HEK293 (cell line): ENCODE data around the gene ZSWIM1.

ENCODE experiments used
- CTCF ChIA-PET: fragments of 350-600 bp; formaldehyde crosslinking; extraction: SDS; loops from one replicate; lab custom pipeline; 2021; ENCODE audit warnings: antibody characterized with exemption; lab: Yijun Ruan, JAX
- POLR2A ChIA-PET: fragments of 300-600 bp; formaldehyde crosslinking; extraction: SDS; loops from one replicate; lab custom pipeline; 2020; ENCODE audit warnings: antibody characterized with exemption, inconsistent platforms; lab: Yijun Ruan, JAX
- H3K27ac ChIP-seq: fragments of 200-500 bp; sonication (Bioruptor generic); 2 replicates; pipeline ENCODE4 v1.5.1; 2014; ENCODE audit warnings: low read depth, low read length, control low read depth, inconsistent platforms; ENCODE audit errors: extremely low read depth
- H3K36me3 ChIP-seq, 2 experiments: fragments of 200-500 bp in 1 of 2; sonication (Bioruptor generic) in 1 of 2; 1 replicate in 1 of 2; 2 replicates in 1 of 2; pipeline ENCODE4 v1.5.1; 2014 to 2017; ENCODE audit warnings: inconsistent platforms in 2 of 2, low read length in 2 of 2; ENCODE audit not compliant: control insufficient read depth in 2 of 2, insufficient read depth in 1 of 2
- H3K4me1 ChIP-seq: fragments of 200-500 bp; sonication (Bioruptor generic); 2 replicates; pipeline ENCODE4 v1.5.1; 2014; ENCODE audit warnings: mild to moderate bottlenecking, low read length, inconsistent platforms; ENCODE audit not compliant: control insufficient read depth, insufficient read depth
- H3K4me3 ChIP-seq: 2 replicates; pipeline ENCODE4 v1.5.1; 2011; ENCODE audit warnings: low read depth, mild to moderate bottlenecking, control low read depth, low read length, moderate library complexity
- H3K9me3 ChIP-seq: fragments of 200-500 bp; sonication (Bioruptor generic); 2 replicates; pipeline ENCODE4 v1.5.1; 2014; ENCODE audit warnings: low read depth, low read length, inconsistent platforms; ENCODE audit not compliant: control insufficient read depth, insufficient read depth
- EGR2 ChIP-seq: fragments of 450-650 bp; formaldehyde crosslinking; IDR thresholded peaks from 2 replicates; pipeline ENCODE4 v1.5.1; 2016; ENCODE audit warnings: low read depth, missing biosample characterization, missing genetic modification characterization
- GLI4 ChIP-seq: fragments of 450-650 bp; formaldehyde crosslinking; IDR thresholded peaks from 2 replicates; pipeline ENCODE4 v1.5.1; 2016; ENCODE audit warnings: missing biosample characterization, missing genetic modification characterization
- KLF8 ChIP-seq: fragments of 450-650 bp; formaldehyde crosslinking; IDR thresholded peaks from 2 replicates; pipeline ENCODE4 v1.5.1; 2016; ENCODE audit warnings: missing biosample characterization, missing genetic modification characterization
- PRDM4 ChIP-seq: fragments of 450-650 bp; formaldehyde crosslinking; IDR thresholded peaks from 2 replicates; pipeline ENCODE4 v1.5.1; 2017; ENCODE audit warnings: missing biosample characterization, missing genetic modification characterization
- TCF7L2 ChIP-seq: IDR thresholded peaks from 2 replicates; pipeline ENCODE4 v1.6.1; 2011; ENCODE audit warnings: low read depth, mild to moderate bottlenecking, inconsistent platforms, low read length, moderate library complexity, borderline replicate concordance
- ZBTB10 ChIP-seq: fragments of 450-650 bp; formaldehyde crosslinking; IDR thresholded peaks from 2 replicates; pipeline ENCODE4 v1.5.1; 2016; ENCODE audit warnings: missing biosample characterization, missing genetic modification characterization
- ZBTB44 ChIP-seq: fragments of 450-650 bp; IDR thresholded peaks from 2 replicates; pipeline ENCODE4 v1.5.1; 2018; ENCODE audit warnings: missing biosample characterization, mild to moderate bottlenecking, missing genetic modification characterization
- ZEB2 ChIP-seq: fragments of 450-650 bp; formaldehyde crosslinking; IDR thresholded peaks from 2 replicates; pipeline ENCODE4 v1.5.1; 2016; ENCODE audit warnings: missing biosample characterization, missing genetic modification characterization
- ZFP69B ChIP-seq: fragments of 450-650 bp; formaldehyde crosslinking; IDR thresholded peaks from 2 replicates; pipeline ENCODE4 v1.5.1; 2016; ENCODE audit warnings: missing biosample characterization, missing genetic modification characterization
- ZNF121 ChIP-seq: fragments of 450-650 bp; formaldehyde crosslinking; IDR thresholded peaks from 2 replicates; pipeline ENCODE4 v1.5.1; 2016; ENCODE audit warnings: missing biosample characterization, missing genetic modification characterization
- ZNF146 ChIP-seq: fragments of 450-650 bp; formaldehyde crosslinking; IDR thresholded peaks from 2 replicates; pipeline ENCODE4 v1.5.1; 2016; ENCODE audit warnings: missing biosample characterization, missing genetic modification characterization
- ZNF174 ChIP-seq: fragments of 450-650 bp; formaldehyde crosslinking; IDR thresholded peaks from 2 replicates; pipeline ENCODE4 v1.5.0; 2017; ENCODE audit warnings: missing biosample characterization, mild to moderate bottlenecking, missing genetic modification characterization
- ZNF514 ChIP-seq: fragments of 450-650 bp; formaldehyde crosslinking; IDR thresholded peaks from 2 replicates; pipeline ENCODE4 v1.5.1; 2016; ENCODE audit warnings: missing biosample characterization, missing genetic modification characterization
- ZNF747 ChIP-seq: fragments of 450-650 bp; formaldehyde crosslinking; IDR thresholded peaks from 2 replicates; pipeline ENCODE4 v1.5.1; 2016; ENCODE audit warnings: missing biosample characterization, missing genetic modification characterization
- ZNF792 ChIP-seq: fragments of 450-650 bp; formaldehyde crosslinking; IDR thresholded peaks from 2 replicates; pipeline ENCODE4 v1.5.1; 2016; ENCODE audit warnings: missing biosample characterization, missing genetic modification characterization

ZSWIM1 gene

GRCh38 chr20:45909336-45909808, 28.3 kb downstream of the ZSWIM1 start:
- ChIA-PET CTCF (interaction anchor here (0.8 to 0.9 kb wide), 2 partner anchors 19 to 61 kb away, joined by 3 to 4 read pairs; no protein-coding TSS in a partner anchor), POLR2A (interaction anchor here (0.7 kb wide), 2 partner anchors 29 to 63 kb away, joined by 3 read pairs; no protein-coding TSS in a partner anchor)
- no peak overlapping the region for H3K27ac ChIP-seq
- TF ChIP-seq ZEB2 (no peak), ZNF792 (tag by site-specific recombination) (no peak), ZBTB10 (tag by site-specific recombination) (no peak), ZNF174 (tag by site-specific recombination) (no peak), ZNF121 (tag by site-specific recombination) (no peak), ZNF747 (tag by site-specific recombination) (no peak), GLI4 (tag by site-specific recombination) (no peak), ZNF514 (no peak), EGR2 (tag by site-specific recombination) (no peak), ZFP69B (tag by site-specific recombination) (no peak)
- no peaks in the 10 kb centered on the region for H3K4me1 ChIP-seq
- H3K4me3 ChIP-seq = no peak overlapping the region
- no peaks in the 10 kb centered on the region for H3K36me3 ChIP-seq
- no peaks in the 10 kb centered on the region for H3K9me3 ChIP-seq

- no peak overlapping the region for H3K4me3 ChIP-seq
- H3K27ac ChIP-seq = no peak overlapping the region
Observed at GRCh38 chr20:45909817-45910669, 29.0 kb downstream of the ZSWIM1 start.

More at GRCh38 chr20:45909817-45910669, 29.0 kb downstream of the ZSWIM1 start:
- ChIA-PET POLR2A (interaction anchor here (0.9 to 1.5 kb wide), 2 partner anchors 11 to 25 kb away, joined by 3 to 8 read pairs; partner anchors contain the start of gene PCIF1), CTCF (interaction anchor here (0.8 to 0.9 kb wide), 3 partner anchors 18 to 60 kb away, joined by 3 to 4 read pairs (median 4); partner anchors contain the start of gene CTSA)
- Histone ChIP-seq H3K9me3 (no peaks in the 10 kb centered on the region), H3K4me1 (no peaks in the 10 kb centered on the region), H3K36me3 (no peaks in the 10 kb centered on the region)
- TF ChIP-seq ZBTB44 (tag by site-specific recombination) (no peak), ZBTB10 (tag by site-specific recombination) (no peak), KLF8 (tag by site-specific recombination) (no peak), PRDM4 (tag by site-specific recombination) (no peak), ZNF146 (tag by site-specific recombination) (no peak), TCF7L2 (no peak)
